NCI-H2171 (cell line): Measurements from ENCODE around the gene MYRF.

Experiments used
- DNase-seq: peaks from one replicate; lab custom pipeline; 2025; lab: John Stamatoyannopoulos, UW

The MYRF gene

GRCh38 chr11:61760946-61761345 is 8.5 kb downstream of the MYRF start:
- no peak for DNase-seq

DNA sequence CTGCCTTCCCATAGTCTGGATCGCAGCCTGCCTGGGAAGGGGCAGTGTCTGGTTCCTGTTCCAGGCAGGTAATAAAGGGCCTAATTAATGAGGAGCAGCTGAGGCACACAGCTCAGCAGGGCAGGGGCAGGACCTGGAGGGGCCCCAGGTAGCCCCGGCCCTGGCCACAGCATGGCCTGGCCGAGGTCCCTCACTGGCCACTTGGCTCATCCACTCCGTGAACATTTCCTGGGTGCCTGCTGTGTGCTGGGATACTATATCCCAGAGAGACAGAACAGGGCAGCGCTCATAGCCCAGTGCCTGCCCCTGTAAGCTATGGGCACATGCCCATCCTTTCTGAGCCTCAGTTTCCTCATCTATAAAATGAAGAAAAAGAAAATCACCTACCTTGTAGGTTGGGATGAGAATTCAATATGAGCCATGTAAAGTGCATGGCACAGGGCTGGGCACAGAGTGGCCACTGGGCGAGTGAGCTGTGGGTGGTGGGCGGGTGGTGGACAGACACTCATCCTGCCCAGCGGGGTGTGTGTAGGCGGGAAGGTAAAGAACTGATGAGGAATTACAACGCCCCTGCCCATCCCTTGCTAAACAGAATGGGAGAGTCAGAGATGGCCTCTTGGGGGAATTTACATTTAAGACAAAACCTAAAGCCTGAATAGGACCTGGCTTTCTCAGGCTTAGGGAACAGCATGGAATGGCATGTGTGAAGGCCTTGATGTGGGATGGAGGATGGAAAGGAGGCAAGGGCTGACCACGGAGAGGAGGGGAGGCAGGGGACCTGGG is 9.2 kb downstream of the MYRF start:
- DNase-seq = no peak

DNA sequence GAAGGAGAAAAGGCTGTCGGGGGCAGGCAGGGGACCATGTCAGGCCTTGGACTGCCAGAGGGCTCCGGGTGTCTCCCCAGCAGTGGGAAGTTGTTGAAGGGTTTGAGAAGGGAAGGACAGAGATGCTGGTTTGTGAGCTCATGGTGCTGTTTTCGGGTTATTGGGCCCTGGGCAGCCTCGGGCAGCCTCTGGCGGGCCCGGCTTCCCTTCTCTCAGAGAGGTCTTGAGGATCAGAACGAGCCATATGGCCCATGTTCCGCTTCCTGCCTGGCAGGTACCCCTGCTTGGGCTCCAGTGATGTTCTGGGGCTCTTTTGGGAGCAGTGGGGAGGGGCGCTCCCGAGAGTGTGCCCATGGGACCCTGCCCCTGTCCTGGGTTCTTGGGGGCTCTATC is 9.8 kb downstream of the MYRF start:
- DNase-seq = no peak

DNA sequence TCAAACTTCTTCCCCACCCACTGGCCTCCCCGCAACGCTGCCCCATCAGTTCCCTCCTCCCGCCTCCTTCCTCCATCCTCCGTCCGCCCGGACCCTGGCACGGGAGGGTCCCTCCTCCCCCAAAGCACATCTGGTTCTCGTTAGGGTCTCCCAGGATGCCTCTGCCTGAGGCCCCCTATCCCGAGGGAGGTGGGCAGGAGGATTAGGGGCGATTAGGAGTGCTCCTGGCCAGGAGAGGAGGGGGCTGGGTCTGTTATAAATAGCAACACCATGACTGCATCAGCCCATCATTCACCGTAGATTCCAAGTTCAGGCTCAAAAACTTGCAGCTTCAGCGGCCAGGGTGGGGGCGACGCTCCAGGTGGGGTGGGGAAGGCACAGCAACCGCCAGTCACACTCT is 10.4 kb downstream of the MYRF start:
- no peak for DNase-seq

DNA sequence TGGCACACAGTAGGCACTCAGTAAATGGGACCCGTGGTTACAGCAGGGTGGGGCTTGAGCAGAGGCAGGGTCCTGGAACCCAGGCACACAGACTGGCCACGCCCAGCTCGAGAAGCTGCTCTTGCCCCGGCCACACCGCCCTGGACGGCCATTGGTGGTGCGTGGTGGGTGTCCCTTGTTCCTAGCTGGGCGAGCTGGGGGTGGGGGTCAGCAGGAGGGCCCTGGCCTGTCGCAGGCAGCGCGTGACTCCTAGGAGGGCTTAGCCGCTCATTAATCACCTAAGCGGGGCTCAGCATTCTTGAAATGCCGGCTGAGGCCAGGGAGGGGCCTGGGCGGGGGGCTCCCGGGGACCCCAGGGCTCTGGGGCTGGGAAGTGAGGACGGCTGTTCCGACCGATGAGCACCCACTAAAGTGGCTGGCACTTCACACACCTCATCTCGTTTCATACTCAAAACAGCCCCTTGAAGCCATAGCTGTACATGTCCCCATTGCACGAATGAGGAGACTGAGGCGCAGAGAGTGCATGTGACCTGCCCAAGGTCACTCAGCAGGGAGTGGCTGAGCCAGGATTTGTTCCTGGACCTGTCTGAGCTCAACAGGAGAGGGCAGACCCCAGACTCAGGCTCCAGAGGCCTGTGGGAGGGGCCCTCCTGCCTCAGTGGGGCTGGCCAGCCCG is 11.6 kb downstream of the MYRF start:
- no peak for DNase-seq

- no peak for DNase-seq
These were observed 12.3 kb downstream of the MYRF start for GRCh38 chr11:61764606-61765260.

- no peak for DNase-seq
These were observed 13.3 kb downstream of the MYRF start for GRCh38 chr11:61765550-61766253.

GRCh38 chr11:61766353-61766841 is 14.0 kb downstream of the MYRF start:
- no peak for DNase-seq

- DNase-seq = no peak
These were observed 16.1 kb downstream of the MYRF start for GRCh38 chr11:61768376-61769076.

DNA sequence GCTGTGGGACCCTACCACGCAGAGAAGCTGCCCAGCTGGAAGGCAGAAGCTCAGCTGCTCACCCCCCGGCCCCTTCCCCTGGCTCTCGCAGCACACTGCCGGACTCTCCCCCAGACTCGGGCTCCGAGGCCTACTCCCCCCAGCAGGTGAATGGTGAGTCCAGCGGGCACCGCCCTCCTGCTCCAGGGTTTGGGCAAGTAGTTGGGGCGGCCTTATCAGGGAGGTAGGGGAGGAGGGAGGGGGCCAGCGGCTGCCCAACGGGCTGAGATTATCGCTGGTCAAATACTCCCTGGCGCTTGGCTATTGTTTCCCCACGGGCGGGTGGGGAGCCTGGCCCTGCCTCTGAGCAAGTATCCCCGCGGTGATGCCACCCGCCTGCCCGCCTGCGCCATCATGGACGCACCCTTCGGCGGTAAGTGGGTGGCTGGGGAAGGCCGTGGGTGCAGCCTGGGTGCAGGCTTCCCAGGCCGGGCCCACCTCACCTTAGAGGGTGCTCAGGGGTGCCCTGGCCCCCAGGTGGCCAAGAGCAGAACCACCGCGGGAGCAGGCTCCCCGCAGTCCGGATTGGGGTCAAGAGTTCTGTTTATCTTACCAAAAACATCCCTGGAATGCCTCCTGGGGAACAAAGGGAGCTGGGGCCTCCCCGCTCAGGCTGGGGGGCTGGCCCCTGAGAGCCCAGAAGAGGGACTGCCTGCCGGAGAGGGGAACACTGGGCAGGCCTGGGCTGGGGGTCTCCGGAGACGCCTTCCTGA is 16.9 kb downstream of the MYRF start:
- DNase-seq = no peak

- DNase-seq = no peak
These were observed 17.7 kb downstream of the MYRF start for GRCh38 chr11:61769946-61770683.

DNA sequence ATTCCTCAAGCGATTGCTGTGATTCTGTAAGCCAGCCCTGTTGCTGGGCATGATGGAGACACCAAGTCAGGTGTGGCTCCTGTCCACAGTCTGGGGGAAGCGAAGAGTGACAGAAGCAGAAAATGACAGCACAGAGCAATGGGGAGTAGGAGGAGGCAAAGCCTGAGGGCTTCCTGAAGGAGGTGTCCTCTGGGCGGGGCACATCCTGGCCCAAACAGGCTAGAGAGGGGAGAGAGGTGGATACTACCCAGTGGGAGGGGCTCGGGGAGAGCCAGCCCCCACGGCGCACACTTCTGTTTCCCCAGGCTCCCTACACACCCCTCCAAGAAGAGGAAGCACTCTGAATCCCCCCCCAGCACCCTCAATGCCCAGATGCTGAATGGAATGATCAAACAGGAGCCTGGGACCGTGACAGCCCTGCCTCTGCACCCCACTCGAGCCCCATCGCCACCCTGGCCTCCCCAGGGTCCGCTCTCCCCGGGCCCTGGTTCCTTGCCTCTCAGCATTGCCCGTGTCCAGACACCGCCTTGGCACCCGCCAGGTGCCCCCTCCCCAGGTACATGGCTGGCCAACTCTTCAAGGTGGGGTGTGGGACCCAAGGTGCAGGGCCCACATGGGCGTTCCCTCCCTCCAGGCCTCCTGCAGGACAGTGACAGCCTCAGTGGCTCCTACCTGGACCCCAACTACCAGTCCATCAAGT is 18.9 kb downstream of the MYRF start:
- no peak for DNase-seq

GRCh38 chr11:61771985-61772455 is 19.6 kb downstream of the MYRF start:
- no peak for DNase-seq

DNA sequence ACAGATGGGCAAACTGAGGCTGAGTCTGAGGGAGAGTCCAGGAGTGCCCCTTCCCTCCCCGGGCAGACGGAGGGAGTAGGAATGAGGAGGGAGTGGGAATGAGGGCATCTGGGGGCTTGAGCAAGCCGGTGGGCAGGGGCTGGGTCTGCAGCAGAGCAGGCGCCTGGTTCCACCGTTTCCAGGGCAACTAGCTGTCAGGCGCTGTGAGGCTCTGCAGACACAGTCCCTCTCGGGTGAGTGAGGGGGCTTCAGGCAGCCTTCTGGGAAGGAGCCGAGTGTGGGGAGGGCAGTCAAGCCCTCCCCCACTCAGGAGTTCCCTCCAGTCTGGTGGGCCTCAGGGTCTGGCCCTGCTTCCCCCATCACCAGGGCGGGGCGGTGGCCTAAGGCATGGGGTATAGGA is 20.9 kb downstream of the MYRF start:
- no peak for DNase-seq

GRCh38 chr11:61773809-61774208 is 21.4 kb downstream of the MYRF start:
- no peak for DNase-seq

DNA sequence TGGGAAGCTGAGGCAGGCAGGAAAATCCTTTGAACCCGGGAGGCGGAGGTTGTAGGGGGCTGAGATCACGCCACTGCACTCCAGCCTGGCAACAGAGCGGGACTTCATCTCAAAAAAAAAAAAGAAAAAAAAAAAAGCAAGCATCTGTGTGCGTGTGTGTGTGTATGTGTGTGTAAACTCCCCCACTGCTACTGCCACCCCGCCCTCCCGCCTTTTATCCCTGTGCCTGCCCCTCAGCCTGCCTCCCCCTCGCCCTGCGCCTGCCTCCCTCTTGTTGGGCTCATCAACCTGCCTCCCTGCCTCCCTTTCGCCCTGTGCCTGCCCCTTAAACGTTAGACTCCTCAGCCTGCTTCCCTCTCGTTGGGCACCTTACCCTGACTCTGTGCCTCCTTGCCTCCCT is 22.0 kb downstream of the MYRF start:
- DNase-seq = no peak

DNA sequence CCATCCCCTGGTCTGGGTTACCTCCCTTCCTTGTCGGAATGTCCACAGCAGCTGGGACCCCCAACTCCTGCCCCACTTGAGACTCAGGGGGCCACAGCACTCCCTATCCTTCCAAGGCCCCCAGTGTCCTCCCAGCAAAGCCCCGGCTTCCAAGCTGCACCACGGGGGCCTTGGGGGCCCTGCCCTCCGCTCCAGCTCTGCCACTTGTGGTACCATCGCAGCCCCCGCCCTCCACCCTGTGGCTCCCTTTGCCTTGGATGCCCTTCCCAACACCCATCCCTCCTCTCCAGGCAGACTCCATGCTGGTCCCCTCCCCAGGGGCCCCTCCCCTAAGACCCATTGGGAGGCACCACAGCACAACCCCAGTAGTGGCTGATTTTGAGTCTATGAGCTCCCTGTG is 22.7 kb downstream of the MYRF start:
- DNase-seq = no peak

DNA sequence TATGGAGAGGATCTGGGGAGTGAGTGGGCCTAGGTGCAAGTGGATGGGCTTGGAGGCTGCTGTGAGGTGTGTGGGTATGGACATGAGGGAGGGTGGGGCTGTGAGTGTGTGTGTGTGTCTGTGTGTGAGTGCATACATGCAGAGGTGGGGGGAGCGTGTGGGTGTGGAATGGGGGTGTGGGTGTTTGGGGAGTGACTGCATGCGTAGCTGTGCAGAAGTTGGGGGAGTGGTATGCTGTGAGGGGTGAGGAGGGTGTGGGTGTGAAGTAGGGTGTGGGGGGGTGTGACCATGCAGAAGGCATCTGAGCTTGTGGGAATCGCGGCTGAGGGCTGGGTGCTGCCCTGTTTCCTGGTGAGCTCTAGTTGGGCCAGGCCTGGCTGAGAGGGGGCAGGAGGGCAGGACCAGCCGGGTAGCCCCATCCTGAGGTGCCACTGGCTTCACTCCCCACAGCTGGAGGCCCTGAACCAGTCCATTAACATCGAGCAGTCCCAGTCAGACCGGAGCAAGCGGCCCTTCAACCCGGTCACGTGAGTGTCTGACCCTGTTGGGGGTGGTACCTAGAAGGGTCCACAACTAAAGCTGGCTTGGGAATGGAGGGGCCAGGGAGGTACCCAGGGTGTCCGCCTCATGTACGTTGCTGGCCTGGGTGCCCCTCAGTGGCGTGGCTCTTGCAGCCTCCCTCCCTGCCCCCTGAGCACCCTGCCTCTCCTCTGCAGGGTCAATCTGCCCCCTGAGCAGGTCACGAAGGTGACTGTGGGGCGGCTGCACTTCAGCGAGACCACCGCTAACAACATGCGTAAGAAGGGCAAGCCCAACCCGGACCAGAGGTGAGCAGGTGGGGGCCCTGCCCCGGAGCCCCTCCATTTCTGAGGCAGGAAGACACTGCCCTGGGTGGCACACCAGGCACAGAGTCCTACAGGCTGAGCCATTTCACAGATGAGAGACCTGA is 23.4 kb downstream of the MYRF start:
- no peak for DNase-seq
